NOMO-1 treated with dmso at 0.1 percent for 144 hours (cell line): ENCODE measurements around the gene FCSK.
"Not testable (repeated sequence)": the region's sequence is repeated elsewhere in the genome, so short reads cannot be mapped to it uniquely, and the experiment has no call there.

Source experiments
- DNase-seq: peaks from one replicate; lab custom pipeline; 2025; ENCODE audit not compliant: unreplicated experiment; lab: John Stamatoyannopoulos, UW

FCSK gene

DNA sequence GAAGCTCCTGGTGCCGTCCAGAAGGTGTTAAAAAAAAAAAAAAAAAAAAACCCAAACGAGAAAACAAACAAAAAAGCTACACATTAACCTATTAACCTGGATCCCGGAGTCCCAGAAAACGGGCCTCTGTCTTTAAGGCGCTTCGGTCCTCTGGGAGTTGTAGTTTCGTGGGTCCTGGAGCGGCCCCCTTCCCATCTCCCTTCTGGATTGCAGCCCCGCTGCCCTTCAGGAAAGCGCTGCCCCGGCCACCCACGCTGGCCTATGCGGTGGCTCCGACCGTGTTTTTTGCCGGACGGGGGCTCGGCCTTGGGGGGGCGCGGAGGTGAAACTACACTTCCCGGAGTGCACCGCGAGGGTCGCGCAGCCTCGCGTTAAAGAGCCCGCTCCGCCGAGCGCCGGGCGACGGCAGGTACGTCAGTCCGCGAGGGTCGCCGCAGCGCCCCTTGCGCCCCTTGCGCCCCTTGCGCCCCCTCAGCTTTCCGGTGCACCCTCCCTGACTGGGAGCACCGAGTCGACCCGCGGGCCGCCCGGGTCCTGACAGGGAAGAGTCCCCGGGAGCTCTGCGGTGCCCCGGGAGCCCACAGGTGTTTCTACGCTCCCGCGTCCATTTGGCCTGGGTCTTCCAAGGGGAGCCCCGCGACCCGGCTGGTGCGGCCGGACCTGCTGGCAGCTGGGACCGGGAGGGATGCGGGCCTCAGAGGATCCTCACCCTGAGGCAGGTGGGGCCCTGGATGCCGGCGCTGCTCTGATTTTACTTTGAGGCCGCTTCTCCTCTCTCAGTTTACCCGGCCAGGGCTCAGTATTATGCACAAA lies at the start of gene FCSK:
FCSK (plus strand) TSS at position 374 of the 813 bp plus-strand sequence. CDS start 8,596 bp downstream, outside the sequence.
- peak; percentile 22 for DNase-seq

DNA sequence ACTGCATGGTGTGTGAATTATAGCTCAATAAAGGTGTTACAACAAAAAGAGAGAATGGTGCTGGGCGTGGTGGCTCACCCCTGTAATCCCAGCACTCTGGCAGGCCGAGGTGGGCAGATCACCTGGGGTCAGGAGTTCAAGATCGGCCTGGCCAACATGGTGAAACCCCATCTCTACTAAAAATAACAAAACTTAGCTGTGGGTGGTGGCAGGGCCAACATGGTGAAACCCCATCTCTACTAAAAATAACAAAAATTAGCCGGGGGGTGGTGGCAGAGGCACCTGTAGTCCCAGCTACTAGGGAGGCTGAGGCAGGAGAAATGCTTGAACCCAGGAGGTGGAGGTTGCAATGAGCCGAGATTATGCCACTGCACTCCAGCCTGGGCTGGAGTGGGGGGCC lies 48.3 kb upstream of the FCSK start:
- not testable (repeated sequence) for DNase-seq

DNA sequence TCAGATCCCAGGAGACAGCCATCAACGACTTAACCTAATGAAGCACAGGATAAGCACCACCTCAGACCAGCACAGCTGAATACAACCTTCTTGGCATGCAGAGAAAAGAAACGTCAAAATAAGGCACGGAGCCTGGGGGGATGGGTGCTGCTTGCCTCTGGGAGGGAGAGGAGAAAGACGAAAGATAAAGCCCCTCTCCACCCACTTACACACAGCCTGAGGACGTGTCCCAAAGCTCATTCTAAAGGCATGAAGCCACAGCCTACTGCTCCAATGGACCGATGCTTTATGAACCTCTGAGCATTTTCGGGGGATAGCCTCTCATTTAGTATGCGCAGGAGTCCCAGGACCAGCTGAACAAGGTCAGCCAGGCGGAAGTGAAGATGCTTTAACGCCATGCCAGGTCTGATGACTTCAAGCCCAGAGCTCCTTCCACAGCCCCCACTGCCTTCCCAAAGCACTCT lies 46.6 kb upstream of the FCSK start:
- DNase-seq = no peak

DNA sequence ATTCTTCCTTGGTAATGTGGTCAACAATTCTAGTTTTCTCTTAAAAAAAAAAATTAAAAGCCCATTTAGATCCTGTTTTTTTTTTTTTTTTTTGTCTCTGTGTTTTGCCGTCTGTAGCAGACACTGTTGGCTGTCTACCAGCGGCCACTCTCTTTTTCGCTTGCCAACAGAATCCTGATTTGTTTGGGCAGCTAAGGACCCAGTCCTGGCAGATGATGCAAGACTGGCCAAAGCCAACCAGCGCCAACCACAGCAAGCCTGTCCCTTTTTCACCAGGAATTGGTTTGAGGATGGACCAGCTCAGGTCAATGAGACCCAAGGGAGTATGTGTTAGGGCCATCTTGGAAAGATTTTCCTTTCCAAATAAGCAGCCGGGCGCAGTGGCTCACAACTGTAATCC lies 43.7 kb upstream of the FCSK start:
- DNase-seq = no peak

DNA sequence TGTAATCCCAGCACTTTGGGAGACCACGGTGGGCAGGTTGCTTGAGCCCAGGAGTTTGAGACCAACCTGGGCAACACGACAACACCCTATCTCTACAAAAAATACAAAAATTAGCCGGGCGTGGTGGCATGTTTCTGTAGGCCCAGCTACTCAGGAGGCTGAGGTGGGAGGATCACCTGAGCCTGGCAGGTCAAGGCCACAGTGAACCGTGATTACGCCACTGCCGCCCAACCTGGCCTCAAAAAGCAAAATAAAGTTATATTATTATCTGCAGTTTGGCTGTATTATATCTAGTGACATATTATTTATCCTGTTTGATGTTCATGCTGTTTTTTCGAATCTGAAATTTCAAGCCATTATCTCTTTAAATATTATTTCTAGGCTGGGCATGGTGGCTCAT lies 42.0 kb upstream of the FCSK start:
- no peak for DNase-seq

DNA sequence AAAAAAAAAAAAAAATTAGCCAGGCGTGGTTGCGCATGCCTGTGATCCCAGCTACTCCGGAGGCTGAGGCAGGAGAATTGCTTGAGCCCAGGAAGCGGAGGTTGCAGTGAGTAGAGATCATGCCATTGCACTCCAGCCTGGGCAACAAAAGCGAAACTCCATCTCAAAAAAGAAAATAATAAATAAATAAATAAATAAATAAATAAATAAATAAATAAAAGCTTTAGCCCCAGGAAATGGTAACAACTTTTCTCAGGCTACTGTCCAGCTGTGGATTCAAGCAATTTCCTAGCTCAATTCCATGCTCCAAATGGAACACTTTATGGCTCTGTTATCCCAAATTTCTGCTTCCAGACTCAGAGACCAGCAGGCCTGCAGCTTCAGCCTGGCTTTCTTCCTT lies 40.8 kb upstream of the FCSK start:
- DNase-seq = not testable (repeated sequence)

DNA sequence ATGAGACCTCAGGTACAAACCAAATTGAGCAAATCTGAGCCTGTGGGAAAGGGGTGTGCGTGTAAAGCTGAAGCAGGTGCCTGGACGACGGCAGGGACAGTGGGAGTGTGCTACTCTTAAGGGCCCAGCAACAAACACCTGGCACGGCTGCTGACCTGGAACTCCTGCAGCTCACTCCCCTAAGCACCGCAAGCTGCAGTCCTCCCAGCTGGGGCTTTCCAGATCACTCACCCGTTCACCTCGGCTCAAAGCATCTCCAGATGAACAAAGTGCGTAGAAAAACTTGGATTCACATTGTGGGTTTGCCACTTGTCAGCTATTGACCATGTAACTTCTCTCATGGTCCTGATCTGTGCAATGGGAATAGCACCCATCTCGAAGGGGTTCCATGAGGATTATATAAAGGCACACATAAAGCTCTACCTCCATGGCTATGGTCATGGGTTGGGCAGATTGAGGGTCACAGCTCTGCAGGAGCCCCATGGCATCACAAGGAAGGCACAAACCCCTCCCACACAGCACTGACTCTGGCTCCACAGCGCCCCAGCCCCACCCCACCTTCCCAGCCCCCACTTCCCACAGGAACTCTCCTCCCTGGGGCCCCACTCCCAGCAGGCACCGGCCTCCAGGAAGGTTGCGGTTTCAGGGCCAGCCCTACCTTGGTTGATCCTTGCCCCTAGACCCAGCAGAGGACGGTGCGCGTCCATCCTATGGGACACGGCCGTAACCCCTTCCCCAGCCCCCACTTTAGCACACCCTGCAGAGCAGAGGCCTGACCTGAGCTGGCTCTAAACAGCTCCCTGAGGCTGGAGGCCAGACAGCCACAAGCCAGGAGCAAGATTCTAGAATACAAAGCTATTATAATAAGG lies 37.4 kb upstream of the FCSK start:
- DNase-seq = no peak

DNA sequence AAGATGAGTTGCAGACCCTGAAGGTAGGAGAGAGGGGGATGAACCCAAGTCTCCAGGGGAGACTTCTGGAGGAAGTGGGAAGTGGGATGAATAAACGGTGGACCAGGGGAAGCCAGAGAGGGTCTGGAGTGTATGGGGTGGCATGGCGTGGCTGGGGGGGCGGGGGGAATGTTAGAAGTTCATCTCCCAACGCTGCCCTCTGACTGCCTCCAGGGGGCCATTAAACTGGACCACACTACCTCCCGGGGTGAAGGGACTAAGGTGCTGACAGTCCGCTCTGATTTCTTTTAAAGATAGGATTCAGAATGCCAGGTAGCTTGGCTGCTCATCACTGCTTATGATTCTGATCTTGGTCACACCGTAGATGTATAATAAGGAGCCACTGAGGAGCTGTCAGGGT lies 36.7 kb upstream of the FCSK start:
- DNase-seq = no peak

DNA sequence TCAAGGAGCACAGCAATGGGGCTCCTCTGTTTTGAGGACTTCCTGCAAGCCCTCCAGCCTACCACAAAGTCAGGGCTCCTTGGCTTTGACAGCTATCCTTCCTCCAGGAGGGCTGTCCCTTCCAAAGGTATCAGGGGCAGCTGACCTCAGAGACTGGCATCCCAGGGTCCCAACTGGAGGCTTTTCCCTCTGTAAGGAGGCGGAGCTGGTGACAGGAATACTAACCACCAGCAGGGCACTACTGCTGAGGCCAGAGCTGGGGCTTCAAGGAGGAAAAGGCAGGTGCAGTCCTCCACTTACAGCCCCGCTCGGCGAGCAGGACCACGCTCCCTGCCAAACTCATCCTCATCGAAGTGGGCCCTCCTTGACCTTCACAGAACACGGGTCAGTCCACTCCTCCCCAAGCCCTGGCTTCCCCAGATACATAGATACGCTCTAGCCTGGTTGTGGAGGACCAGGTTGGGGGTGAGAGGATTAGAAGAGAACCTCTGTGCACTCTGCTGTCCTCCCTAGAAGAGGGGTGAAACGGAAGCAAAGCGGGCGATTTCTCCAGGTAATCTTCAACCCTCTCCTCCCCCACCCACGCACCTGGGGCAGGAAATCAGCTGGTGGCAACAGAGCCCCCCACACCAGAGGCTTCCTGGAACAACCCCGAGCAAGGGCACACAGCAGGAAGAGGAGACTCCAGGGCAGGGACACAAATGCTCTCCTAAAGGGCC lies 36.0 kb upstream of the FCSK start:
- no peak for DNase-seq

DNA sequence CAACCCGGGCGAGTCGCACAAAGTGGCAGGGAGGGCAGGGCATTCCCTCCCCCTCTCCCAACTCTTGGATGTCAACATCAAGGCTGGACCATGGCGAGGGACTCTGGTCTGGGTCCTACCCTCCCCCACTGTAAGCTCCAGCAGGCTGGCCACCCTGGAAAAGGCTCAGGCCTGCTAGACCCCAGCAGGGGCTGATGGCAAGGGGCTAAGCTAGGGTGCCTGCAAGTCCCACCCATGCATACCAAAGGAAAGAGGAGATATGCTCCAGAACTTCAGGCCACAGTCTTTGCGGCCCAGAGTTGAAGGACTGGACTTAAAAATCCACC lies 35.4 kb upstream of the FCSK start:
- no peak for DNase-seq

DNA sequence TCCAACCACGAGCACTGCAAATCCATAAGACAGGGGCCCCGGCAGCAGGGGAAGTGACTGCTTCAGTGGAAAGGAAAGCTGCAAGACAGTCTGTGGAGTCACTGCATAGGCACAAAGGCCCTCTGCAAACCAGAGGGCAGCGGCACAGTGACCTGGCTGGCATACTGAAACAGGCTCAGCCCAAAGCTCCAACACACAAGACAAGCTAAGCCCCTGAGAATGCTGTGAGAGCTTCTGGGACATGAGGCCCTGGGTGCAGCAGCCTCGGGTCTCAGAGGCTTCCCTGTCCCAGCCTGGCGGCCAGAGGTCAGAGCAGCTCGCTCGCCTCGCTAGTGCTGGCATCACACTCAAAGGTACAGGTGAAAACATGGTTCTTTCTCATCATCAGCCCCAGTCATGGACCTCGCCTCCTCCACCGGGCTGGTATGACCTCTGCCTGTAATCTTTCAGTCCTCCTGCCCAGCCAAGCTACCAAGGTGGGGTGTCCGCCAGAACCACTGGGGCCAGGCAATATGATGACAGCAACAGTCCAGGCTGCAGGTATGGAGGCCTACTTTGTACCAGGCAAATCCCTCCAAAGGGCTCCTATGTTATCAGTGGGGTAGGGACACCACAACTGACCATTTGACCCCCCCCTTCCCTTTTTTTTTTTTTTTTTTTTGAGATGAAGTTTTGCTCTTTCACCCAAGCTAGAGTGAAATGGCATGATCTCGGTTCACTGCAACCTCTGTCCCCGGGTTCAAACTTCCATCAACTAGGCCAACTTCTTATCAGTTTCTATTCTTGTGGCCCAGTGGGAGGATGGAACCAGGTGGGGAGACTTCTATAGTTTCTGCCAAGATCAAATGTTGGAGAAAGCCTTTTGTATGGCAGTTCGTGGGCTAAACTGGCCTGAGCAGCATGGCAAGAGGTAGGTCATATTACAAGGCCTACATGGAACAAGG lies 34.7 kb upstream of the FCSK start:
- no peak for DNase-seq

DNA sequence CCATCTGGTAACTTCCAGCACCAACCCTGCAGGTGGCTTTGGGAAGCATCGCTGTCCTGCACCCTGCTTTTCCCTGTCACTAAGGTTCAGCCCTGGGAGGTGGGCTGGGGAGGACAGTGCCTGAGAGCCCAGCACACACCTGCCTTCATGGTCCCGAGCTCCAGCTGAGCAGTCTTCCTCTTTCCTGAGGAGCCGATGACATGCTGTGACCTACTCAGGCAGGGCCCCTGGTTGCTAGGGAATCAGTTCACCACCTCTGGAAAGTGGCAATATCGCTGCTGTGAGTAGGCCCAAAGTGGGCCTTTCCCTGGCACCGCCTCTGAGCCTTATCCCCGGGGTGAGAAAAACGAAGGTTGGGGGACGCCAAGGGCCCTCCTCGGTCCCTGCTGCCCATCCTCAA lies 33.4 kb upstream of the FCSK start:
- DNase-seq = no peak

DNA sequence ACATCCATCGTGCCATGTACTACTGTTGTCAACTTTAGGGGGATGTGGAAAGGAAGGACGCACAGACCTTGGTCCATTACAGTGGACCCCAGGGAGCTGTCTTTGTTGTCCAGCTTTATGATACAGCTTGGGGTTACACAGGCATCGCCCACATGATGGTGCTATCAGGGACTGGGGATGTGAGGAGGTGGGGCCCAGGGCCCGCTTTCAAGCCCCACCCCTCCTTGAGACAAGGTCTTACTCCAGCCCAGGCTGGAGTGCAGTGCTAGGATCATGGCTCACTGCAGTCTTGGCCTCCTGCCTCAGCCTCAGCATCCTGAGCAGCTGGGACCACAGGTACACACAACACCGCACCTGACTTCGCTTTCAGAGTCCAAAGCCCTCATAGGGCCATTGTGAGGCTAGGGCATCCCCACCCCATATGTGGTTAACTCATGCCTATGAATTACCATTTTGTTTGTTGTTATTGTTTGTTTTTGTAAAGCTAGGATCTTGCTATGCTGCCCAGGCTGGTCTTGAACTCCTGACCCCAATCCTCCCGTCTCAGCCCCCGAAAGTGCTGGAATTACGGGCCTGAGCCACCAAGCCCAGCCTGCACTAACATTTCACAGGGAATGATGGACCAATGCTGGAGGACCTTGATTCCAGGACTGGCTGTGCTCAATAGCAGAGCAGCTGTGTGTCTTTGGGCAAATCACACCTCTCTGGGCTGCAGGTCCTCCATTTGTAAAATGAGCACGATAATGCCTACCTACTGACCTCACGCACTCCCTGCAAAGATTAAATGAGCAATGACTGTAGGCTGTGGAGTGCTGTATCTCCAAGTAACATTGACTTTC lies 32.7 kb upstream of the FCSK start:
- no peak for DNase-seq

DNA sequence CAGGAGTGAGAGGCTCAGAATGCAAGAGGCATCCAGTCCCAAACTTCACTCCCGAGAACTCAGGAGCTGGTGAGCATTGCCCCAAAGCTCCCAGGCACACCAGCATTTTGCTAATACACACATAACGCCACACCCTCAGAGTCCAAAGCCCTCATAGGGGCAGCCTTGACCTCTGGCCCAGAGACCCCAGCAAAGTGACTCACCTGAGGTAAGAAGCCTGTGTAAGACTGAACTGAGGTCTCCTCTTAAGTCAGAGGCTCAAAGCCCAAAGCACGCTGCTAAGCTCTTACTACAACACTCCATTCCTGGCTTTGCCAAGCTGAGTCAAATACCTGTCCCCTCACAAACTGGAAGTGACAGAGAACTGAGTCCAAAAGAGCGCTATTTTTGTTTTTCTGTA lies 31.9 kb upstream of the FCSK start:
- no peak for DNase-seq

DNA sequence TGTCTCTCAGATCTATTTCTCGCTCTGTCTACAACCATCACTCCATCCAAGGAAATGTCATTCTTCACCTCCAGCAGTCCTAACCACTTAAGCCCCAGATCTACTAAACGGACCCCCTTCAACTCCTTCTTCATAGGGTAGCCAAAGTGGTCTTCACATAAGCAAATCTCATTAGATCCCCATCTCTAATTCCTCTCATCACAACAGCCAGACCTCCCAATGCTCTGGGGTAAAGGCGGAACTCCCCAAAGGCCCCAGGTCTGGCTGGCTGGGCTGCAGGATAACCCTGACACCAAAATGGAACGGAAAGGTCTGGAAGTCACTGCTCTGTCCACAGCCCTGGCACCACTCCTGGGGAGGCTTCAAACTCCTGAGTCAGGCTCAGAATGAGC lies 26.6 kb upstream of the FCSK start:
- DNase-seq = no peak

DNA sequence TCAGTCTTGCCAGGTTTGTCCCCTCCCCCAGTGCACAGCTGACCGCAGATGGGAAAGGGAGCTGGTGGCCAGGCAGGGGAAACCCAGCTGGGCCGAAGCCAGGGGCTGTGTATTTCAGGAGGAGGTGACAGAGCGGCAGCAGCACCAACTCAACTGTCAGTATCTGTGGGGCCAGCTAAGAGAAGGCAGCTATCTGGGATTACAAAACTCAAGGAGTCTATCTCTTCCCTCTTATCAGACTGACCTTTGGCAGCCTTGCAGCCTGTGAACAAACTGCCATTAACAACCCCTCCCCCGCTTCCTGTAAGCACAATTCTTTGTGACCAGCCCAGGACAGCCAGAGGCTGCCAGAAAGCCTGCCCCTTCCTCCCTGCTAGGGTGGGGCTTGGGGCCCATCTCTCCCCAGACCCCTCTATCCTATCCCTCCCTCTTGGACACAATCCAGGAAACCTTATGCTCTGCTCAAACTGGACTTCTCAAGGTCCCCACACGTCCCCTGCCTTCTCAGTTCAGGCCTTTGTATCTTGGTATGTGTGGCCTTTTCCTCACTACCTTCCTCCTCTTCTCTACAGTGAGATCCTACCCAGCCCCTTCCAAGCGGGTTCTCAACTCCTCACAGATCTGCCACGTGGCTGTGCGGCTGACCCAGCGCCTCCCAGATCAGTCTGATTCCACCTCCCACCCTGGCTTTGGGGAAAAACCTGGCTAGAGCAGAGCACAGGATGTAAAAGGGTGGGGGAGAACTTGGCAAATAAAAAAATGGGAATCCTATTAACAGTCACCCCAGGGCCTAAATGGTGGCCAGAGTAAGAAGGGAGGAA lies 26.0 kb upstream of the FCSK start:
- peak; percentile 95 for DNase-seq

DNA sequence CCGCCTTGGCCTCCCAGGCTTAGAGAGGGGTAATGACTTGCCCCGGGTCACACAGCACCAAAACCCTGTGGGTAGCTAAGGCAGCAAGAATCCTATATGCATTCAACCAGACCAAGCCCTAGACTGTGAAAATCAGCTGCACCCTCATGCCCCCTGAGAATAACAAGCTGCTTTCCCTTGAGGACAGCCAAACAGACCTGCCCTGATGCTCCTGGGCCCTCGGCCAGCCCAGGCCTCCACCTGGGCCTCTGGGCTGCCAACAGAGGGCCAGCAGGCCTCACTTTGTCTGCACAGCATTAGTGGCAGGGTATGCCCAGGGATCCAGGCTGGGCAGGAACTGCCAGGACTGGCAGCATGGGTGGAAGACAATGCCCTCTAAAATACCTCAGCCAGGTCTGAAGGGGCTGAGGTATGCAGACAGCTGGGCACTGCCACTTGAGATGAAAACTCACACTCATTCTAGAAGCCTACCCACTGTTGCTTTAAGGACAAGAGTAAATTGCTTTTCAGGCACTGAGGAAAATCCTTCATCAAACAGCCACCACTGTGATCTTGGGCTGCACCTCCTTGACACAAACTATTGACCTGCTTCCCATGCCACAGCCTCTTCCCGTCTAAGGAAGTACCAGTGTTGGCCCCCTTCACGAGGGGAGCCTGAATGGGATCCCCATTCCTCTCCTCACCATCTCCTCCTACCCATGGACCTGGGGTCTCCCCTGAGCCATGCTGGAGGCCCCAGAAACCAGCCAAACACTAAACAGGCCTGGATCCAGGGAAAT lies 24.3 kb upstream of the FCSK start:
- no peak for DNase-seq
